NAMALWA (cell line): ENCODE results near the gene FGA.
A peak's percentile ranks its signal among the peaks of the same experiment; 100 is the strongest.

ENCODE experiments used
- DNase-seq: peaks from one replicate; pipeline ENCODE4 v3.0.0-alpha.2; 2015; ENCODE audit warnings: low spot score

FGA gene

GRCh38 chr4:154579927-154580326, 10.6 kb downstream of the FGA start:
- DNase-seq: no peak

GRCh38 chr4:154578919-154579318, 11.6 kb downstream of the FGA start:
- no peak for DNase-seq

- no peak for DNase-seq
Measured at GRCh38 chr4:154577324-154577723, 13.2 kb downstream of the FGA start.

GRCh38 chr4:154574311-154574710, 16.2 kb downstream of the FGA start:
- DNase-seq: no peak

- no peak for DNase-seq
Measured at GRCh38 chr4:154573190-154573870, 17.2 kb downstream of the FGA start.

- no peak for DNase-seq
Measured at GRCh38 chr4:154569584-154569983, 21.0 kb downstream of the FGA start.

GRCh38 chr4:154569028-154569427, 21.5 kb downstream of the FGA start:
- no peak for DNase-seq

- no peak for DNase-seq
Measured at GRCh38 chr4:154566639-154567204, 23.8 kb downstream of the FGA start.

- no peak for DNase-seq
Measured at GRCh38 chr4:154565704-154566103, 24.8 kb downstream of the FGA start.

GRCh38 chr4:154564311-154564710, 26.2 kb downstream of the FGA start:
- no peak for DNase-seq

GRCh38 chr4:154562697-154563254, 27.8 kb downstream of the FGA start, which contains the start of gene FGB:
FGB (plus strand) TSS chr4:154563011; CDS start chr4:154563019, 8 bp downstream.
- no peak for DNase-seq

GRCh38 chr4:154560824-154561231, 29.7 kb downstream of the FGA start:
- DNase-seq: no peak

GRCh38 chr4:154560419-154560801, 30.1 kb downstream of the FGA start:
- no peak for DNase-seq

GRCh38 chr4:154559494-154560418, 30.8 kb downstream of the FGA start:
- DNase-seq: peak; percentile 60

GRCh38 chr4:154559141-154559493, 31.4 kb downstream of the FGA start:
- DNase-seq: no peak

GRCh38 chr4:154551872-154552686, 38.5 kb downstream of the FGA start:
- peak; percentile 87 for DNase-seq

- peak; percentile 97 for DNase-seq
Measured at GRCh38 chr4:154549894-154550790, 40.4 kb downstream of the FGA start, which contains the start of gene PLRG1. PLRG1 (minus strand) TSS chr4:154550400; CDS start chr4:154550308, 92 bp downstream.

GRCh38 chr4:154545689-154546088, 44.9 kb downstream of the FGA start:
- no peak for DNase-seq

GRCh38 chr4:154542271-154542879, 48.2 kb downstream of the FGA start:
- DNase-seq: no peak
